GM18508 (cell line): ENCODE results near the gene TIMM10.
A peak's percentile ranks its signal among the peaks of the same experiment; 100 is the strongest.

Source experiments
- ATAC-seq: cut with Tn5 transposase; IDR thresholded peaks from one replicate; pipeline ENCODE4 v1.9.1; 2021; ENCODE audit warnings: moderate number of reproducible peaks; ENCODE audit not compliant: insufficient read depth, unreplicated experiment

Gene TIMM10, protein sequence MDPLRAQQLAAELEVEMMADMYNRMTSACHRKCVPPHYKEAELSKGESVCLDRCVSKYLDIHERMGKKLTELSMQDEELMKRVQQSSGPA

GRCh38 chr11:57530596-57531507, at the start of gene TIMM10:
TSS of gene TIMM10 (minus strand) at chr11:57530754. CDS start at chr11:57530189, 565 bp downstream.
- ATAC-seq = peak; percentile 97

GRCh38 chr11:57574061-57574460, 43.5 kb upstream of the TIMM10 start:
- no peak for ATAC-seq

GRCh38 chr11:57571606-57572005, 41.1 kb upstream of the TIMM10 start:
- ATAC-seq = no peak

- ATAC-seq = peak; percentile 58
Measured at GRCh38 chr11:57568330-57568766, 37.8 kb upstream of the TIMM10 start.

GRCh38 chr11:57567515-57568329, 37.2 kb upstream of the TIMM10 start, which contains the start of gene UBE2L6:
TSS of gene UBE2L6 (minus strand) at chr11:57567672. CDS start at chr11:57567611, 61 bp downstream.
- ATAC-seq = peak; percentile 10

DNA sequence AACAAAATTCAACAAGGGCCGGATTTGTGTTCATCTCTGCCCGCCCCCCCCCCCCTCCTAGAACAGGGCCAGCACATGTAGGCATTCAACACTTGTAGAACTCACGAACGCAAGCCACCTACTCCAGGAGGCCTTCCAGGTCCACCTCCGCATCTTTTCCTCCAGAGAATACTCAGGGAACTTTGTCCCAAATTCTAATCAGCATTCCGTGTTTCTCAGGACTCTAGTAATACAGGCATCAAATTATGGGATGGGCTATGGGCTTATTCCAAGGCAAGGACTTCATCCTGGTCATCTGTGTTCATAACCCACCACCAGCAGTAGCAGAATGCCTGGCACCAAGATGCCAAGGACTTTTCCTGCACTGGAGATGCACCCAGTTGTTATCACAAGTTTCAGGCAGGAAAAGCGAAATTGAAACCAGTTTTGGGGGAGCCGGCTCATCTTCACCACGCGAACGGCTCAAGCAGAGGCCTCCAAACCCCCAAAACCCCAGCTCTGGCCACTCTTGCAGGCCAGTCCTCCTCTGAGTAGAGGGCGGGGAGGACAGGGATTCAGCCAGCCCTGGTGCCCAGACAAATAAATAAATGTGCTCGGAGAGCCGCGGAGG, 36.5 kb upstream of the TIMM10 start:
- ATAC-seq = no peak

- ATAC-seq = peak; percentile 72
Measured at GRCh38 chr11:57566005-57566904, 35.7 kb upstream of the TIMM10 start.

GRCh38 chr11:57562596-57562995, 32.0 kb upstream of the TIMM10 start:
- no peak for ATAC-seq

DNA sequence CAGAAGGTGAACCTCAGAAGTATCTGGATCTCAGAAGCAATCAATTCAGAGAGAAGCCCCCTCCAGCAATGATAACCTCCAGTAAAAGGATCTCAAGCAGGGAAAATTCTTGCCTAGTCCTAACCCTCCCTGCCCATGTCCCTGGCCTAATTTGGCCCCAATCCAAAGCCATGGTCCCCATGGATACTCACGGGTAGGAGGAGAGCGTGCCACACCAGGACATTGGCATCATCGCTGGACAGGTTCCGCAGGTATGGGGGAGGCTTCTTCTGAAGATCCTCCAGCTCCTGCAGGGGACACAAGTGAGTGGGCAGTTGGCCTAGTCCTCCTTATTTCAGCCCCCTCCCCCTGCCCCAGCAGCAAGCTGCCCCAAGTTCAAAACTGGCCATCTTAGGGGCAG, 29.6 kb upstream of the TIMM10 start:
- no peak for ATAC-seq

GRCh38 chr11:57556041-57556440, 25.5 kb upstream of the TIMM10 start:
- no peak for ATAC-seq

GRCh38 chr11:57555393-57555792, 24.8 kb upstream of the TIMM10 start:
- no peak for ATAC-seq

DNA sequence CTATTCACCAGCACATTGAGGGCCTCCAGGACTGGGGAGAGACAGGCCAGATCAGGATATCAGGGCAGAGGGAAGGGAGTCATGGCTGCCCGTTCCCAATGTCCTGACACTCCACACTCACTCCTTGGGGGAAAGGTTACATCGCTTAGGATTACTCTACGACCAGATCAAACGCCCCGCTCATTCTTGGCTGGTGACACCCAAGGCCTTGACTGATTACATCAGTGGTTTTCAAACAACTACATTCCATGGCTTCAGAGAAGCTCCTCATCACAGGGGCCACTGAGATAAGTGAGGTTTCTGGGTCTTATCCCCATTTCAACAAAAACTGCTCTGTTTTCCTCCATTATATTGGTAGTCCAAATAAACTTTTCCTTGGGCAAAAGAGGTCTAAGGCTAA, 21.9 kb upstream of the TIMM10 start:
- no peak for ATAC-seq

- ATAC-seq = no peak
Measured at GRCh38 chr11:57551941-57552340, 21.4 kb upstream of the TIMM10 start.

DNA sequence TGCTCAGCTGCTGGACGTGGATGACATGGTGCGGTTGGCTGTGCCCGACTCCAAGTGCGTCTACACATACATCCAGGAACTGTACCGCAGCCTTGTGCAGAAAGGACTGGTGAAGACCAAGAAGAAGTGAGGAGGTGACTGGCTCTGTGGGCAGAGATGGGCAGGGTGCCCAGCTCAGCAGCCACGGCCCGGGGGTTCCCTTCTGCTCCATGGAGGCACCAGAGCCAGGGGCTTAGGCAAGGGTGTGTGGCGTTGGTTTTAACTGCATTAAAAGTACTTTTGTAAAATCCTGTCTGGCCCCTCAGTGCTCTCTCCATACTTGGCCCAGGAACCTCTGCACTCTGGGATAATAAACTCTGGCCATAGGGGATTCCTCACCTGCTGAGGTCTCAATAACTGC, 19.4 kb upstream of the TIMM10 start:
- ATAC-seq = no peak

DNA sequence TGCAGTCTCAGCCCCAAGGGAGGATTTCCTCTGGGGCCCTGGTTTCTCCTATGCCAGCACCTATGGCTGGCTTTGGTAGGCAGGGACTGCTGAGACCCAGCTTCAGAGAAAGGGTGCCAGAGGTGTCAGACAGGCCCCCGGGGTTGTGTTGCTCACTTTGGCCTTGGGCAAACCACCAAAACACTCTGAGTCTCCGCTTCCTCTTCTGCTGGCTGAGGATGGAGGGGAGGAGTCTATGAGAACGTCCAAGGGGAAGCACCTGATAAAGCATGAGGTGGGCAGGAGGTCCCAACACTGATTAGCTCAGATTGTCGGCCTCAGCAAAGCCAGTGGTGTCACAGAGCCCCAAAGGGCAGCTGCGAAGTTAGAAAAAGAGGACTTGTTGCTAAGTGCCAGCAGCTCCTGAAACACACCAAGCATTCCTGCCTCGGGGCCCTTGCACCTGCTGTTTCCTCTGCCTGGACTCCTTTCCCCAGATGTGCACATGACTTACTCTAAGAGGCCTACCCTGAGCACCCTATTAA, 17.4 kb upstream of the TIMM10 start:
- ATAC-seq = peak; percentile 84

DNA sequence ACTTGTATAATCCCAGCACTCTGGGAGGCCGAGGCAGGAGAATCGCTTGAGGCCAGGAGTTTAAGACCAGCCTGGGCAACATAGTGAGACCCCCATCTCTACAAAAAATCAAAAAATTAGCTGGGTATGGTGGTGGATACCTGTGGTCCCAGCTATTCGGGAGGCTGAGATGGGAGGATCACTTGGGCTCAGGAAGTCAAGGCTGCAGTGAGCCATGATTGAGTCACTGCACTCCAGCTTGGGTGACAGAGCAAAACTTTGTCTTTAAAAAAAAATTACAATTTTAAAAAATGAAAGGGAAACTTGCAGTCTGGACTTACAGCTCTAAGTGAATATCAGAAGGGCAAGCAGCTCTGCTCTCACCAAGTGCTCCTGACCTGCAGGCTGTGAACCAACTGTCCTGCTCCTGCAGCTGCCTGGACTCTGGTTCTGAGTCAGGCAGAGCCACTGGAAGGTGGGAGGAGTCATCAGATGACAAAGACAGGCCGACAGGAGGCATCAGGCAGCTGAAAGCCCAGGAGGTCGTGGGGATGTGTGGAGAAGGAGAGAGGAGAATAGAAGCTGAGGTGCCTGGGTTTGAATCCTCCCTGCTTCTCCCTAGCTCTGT, 16.4 kb upstream of the TIMM10 start:
- peak; percentile 47 for ATAC-seq

GRCh38 chr11:57546451-57546850, 15.9 kb upstream of the TIMM10 start:
- no peak for ATAC-seq

DNA sequence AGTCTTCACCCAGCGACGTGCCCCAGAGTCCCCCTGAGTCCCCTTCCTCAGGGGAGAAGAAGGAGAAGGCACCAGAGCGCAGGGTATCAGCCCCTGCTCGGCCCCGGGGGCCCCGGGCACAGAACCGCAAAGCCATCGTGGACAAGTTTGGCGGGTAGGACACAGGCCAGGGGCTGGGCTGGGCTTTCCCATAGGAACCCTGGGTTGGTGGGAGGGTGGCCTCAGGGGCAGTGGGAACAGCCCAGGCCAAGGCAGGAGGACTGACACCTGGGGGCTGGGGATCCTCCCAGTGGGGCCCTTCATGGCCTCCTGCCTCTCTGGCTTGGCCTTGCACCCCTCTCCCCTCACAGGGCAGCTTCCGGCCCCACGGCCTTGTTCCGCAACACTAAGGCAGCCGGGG, 15.3 kb upstream of the TIMM10 start:
- no peak for ATAC-seq

DNA sequence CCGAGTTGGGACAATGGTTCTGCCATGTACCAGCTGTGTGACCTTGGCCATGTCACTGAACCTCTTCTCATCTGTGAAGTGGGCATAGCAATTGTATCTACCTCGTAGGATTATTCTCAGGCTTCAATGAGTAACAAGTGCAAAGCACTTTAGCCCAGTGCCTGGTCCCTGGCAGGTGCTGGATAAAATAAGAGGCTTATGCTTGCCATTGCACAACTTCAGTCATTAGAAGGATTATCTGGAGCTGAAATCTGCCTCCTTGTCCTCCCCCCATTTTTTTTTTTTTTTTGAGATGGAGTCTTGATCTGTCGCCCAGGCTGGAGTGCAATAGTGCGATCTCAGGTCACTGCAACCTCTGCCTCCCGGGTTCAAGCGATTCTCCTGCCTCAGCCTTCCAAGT, 14.0 kb upstream of the TIMM10 start:
- no peak for ATAC-seq
